Erythroblast (primary cell): ENCODE results near the gene MCM5.

ENCODE experiments used
- GATA1 ChIP-seq: IDR thresholded peaks from 2 replicates; pipeline ENCODE4 v1.6.1; 2011; ENCODE audit warnings: low read depth, mild to moderate bottlenecking, control low read depth, low read length, moderate library complexity
- POLR2A ChIP-seq: IDR thresholded peaks from 2 replicates; pipeline ENCODE4 v1.6.1; 2011; ENCODE audit warnings: mild to moderate bottlenecking, low read length

DNA sequence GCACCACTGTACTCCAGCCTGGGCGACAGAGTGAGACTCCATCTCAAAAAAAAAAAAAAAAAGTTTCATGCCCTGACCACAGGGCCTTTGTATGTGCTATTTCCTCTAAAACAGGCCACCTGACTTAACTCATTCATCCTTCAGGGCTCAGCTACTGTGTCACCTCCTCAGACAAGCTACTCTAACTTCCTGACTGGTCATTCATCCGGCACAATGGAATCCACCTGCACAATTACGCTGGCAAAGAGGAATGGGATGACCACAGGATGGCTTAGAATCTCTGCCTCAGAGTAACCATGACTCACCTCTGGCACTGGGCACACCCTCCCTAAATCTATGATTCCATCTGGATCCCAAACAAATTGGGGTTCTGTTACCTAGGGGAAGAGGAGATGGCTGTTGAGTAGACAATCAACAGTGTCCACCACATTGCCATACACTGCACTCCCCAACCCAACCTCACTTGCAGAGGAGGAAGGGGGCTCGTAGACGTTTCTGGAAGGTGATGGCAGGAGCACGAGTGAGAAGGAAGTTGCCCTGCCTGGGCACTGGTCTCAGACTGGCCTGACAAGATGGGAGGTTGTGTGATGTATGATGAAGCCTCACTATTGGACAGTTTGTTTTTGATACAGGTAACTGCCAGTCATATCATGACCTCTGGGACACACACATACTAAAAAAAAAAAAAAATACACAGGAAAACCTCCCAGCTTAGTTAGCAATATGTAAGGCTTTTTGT is 41.9 kb upstream of the MCM5 start:
- TF ChIP-seq POLR2A (no peak), GATA1 (no peak)
